GM12872 (cell line): Measurements from ENCODE around the gene PRR16.

ENCODE experiments used
- CTCF ChIP-seq: IDR thresholded peaks from 3 replicates; pipeline ENCODE4 v1.5.1; 2011; ENCODE audit warnings: low read depth, mild to moderate bottlenecking, low read length, moderate library complexity; ENCODE audit not compliant: insufficient read depth

The PRR16 gene

GRCh38 chr5:120510098-120510637, 46.1 kb downstream of the PRR16 start:
- no peak for TF ChIP-seq CTCF

- no peak for TF ChIP-seq CTCF
Measured at GRCh38 chr5:120510994-120511686, 47.0 kb downstream of the PRR16 start.

- TF ChIP-seq CTCF: no peak
Measured at GRCh38 chr5:120512068-120512467, 48.0 kb downstream of the PRR16 start.

GRCh38 chr5:120512791-120513650, 48.9 kb downstream of the PRR16 start:
- no peak for TF ChIP-seq CTCF

- TF ChIP-seq CTCF: no peak
Measured at GRCh38 chr5:120516805-120517204, 52.7 kb downstream of the PRR16 start.

GRCh38 chr5:120517607-120518252, 53.6 kb downstream of the PRR16 start:
- TF ChIP-seq CTCF: no peak

- TF ChIP-seq CTCF: no peak
Measured at GRCh38 chr5:120518581-120518980, 54.5 kb downstream of the PRR16 start.
